Stimulated activated CD8-positive, alpha-beta memory T cell treated with anti-CD3 and anti-CD28 coated beads, Interleukin-12 subunit alpha, Interleukin-12 subunit beta, amount 100 ng/mL, for 1 hour (primary cell): ENCODE results near the gene ARMH4.
A peak's percentile ranks its signal among the peaks of the same experiment; 100 is the strongest.

Experiments used
- DNase-seq: peaks from one replicate; pipeline ENCODE4 v3.0.0-alpha.2; 2020; ENCODE audit warnings: low read depth

ARMH4 gene

DNA sequence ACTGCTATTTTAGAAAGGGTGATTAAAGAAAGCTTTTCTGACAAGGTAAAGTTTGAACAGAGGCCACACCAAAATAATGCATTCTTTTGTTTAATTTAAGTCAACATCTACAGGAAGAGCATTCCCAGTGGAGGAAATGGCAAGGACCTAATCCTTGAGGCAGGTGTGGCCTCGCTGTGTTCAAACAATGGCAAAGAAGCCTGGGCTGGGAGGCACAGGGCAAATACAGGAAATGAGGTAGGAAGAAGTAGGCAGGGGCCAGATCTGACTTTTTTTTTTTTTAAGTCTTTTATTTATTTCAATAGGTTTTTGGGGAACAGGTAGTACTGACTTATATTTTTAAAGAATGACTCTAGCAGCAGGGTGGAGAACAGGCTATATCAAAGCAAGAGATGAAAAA is 53.5 kb downstream of the ARMH4 start:
- no peak for DNase-seq

DNA sequence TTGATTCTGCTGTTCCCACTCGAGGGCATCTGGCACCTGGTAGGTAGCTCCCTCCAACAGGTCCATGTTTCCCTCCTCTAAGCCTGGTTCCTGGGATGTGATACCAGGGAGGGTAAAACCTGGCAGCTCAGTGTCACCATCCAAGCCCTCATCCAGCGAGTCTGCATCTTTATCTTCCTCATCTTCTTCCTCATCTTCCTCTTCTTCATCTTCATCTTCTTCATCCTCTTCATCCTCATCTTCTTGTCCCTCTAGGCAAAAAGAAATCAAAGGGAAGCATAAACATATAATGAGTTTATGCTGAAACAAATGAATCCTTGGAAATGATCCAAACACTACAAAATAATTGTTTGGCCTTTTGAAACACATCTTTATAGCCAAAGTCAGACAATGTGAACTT is 55.3 kb downstream of the ARMH4 start:
- DNase-seq: no peak

DNA sequence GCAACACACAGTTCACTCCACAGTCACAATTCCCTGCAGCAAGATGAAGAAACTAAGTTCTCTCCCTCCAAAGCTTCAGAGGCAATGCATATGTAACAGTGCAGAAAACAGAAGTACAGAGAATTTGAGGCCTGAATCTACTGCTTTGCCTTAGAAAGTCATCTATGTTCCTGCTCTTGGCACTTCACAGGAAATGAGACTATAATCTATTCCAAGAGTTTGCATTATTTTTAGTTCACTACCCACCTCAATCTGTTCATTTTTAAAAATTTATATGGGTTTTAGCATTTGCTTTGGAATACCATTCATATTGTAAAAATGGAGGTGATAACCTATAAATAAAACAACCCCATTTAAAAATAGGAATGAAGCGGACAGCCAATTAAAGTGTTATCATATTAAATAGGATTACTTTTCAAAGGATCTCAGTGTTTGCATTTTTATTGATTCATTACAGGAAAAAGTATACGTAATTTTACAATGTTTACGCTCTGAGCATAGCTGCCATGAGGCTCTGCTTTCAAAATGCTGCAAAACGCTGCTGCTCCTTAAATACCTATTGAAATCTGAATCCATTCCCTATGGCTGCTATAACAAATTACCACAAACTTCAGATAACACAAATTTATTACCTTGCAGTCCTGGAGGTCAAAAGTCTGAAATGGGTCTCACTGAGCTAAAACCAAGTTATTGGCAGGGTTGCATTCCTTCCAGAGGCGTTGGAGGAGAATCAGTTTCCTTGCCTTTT is 60.0 kb downstream of the ARMH4 start:
- DNase-seq: no peak

DNA sequence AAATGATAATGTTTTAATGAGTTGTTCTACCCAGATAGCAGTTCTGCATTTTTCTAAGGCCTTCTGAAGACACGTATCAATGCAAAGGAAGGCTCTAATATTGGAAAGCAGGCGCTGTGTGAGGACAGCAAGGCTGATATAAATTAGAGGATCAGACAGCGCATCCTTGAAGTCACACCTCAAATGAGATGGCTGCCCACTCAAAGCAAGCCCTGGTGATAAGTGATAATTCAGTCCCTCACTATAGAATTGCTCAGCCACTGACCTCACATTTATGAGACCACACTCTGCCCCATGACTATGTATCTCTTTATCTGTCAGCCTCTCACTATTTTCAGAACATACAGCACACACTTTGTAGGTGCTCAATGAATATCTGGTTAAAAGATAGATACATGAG is 62.4 kb downstream of the ARMH4 start:
- DNase-seq: no peak

DNA sequence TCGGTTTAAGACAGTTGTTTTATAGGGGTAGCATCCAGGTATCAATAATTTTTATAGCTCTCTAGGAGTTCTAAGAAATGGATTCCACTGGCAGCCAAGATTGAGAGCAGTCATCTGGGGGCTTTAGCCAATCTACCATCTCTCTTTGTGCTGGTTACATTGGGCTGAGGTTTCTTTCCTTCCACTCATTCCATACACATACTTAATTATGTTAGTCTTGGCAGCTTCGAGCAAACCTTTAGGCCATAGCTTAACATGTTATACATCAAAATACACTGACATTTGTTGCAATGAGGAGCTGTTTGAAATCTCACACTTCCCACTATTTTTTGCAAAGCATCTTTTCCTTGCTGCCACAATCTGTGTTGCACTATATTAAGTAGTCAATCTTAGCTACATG is 63.1 kb downstream of the ARMH4 start:
- DNase-seq: no peak

DNA sequence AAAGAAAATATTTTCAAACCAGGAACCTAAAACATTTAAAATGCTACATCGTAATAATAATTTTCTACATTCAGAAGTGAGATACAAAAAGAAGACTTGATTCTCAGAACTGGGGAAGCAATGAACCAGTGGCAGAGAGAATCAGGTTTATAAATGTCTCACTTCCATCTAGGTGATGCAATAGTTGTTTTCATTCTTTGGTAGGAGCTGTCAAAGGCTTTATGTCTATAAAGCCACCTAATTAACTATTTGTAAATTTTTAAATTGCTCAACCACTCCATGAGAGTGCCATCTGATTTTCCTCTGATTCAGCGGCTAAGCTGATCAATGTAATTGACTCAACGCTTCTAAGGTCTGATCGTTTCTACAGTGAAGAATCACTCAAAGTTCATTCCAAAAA is 66.1 kb downstream of the ARMH4 start:
- DNase-seq: no peak

DNA sequence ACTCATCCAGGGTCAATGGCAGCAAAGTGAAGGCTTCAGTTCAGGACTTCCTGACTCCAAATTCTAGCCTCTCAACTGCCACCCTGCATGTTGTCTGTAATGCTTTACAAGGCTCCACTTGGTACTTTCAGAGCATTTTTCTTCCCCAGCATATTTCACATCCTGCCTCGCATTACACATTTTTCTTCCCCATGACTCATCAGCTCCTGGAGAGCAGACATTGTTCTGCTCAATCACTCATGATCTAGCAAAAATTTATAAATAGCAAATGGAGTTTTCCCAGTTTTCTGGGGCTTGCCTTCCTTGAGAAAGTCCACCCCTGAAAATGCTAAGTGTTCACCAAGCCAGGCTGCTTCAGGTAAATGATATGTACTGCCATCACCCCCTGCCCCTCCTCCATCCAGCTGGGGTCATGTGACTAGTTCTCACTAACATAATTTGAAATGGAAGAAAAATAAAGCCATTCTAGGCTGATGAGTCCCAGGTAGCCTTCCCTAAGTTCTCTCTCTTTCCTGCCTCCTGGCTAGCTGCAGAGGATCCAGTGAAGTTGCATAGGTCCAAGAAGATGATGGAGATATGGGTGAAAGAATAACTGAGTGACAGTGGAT is 69.4 kb downstream of the ARMH4 start:
- no peak for DNase-seq

DNA sequence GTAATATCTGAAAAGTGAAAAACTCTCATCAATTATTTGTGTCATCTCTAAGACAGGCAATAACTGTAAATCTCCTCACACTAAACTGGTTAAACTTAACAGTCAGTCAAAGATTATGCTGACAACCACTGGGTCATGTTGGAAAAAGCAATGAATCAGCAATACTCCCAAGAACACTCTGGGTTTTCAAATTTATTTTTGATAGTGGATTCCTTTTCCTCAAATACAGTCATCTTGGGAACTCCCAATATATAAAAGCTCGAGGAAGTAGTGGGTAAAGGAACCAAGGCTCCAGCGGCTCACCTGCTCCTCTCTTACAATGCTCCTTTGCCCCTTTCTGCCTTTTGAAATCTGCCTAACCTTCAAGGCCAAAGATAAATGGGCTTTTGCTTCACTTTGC is 70.0 kb downstream of the ARMH4 start:
- no peak for DNase-seq

DNA sequence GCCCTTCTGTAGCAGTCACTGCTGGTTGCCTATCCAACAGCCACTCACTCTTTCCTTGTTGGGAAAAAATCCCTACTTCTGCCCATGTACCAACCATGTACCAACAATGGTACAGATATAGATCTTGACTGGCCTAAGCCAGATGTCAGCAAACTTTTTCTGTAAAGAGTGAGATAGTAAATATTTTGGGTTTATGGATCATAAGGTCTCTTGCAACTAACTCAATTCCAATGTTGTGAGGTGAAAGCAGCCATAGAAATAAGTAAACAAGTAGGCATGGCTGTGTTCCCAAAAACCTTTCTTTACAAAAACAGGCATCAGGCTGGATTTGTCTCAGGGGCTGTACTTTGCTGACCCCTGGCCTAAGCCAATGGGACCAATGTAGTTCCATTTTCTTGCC is 73.5 kb downstream of the ARMH4 start:
- DNase-seq: no peak

DNA sequence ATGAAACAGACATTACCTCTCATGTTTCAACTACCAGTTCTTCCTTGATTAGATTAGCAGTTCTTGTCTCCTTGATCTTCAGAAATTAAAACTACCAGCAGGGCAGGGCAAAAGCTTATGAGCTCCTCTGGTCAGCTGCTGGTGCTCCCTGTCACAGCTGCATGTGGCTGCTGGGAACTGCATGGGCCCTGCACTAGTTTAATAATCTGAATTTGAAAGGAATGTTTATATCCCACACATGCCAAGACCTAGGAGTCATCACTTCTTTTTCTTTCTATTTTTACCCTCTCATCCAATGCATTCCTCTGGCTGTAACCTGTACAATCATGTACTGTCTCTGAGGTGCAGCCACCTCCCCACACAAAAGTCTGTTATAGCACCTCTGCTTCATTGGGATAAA is 73.9 kb downstream of the ARMH4 start:
- no peak for DNase-seq

DNA sequence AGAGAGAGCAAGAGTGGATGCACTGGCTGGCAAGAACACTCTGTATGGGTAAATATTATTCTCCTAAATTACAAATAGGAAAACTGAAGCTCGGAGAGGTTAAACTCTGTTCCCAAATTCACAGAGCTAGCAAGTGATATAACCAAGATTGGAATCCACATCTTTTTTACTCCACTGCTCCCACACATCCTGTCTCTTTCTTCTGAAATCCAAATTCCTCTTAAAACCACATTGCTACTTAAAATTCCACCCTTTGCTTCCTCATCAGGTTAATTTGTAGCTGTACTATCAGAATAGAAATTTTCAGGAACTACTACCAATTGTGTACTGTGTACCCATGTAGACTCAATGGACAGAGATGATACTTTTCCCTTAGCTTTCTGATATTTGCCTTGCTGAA is 74.4 kb downstream of the ARMH4 start:
- no peak for DNase-seq

DNA sequence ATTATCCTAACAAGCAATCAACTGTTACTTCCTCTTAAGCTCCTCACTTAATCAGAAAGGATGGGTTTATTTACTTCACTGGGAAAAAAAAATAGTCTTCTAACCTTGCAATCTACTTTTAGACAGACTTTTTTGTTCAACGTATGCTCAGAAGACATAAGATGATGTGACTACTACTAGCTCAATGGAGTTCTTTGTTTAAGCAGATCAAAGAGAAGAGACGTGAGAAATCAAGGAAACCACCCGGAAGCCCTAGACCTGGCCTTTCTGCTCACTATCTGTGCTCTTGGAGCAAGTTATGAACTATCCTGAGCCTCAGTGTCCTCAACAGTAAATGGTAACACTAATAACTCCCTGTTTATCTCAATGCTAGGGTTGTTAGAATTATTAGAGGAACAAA is 78.5 kb downstream of the ARMH4 start:
- no peak for DNase-seq

DNA sequence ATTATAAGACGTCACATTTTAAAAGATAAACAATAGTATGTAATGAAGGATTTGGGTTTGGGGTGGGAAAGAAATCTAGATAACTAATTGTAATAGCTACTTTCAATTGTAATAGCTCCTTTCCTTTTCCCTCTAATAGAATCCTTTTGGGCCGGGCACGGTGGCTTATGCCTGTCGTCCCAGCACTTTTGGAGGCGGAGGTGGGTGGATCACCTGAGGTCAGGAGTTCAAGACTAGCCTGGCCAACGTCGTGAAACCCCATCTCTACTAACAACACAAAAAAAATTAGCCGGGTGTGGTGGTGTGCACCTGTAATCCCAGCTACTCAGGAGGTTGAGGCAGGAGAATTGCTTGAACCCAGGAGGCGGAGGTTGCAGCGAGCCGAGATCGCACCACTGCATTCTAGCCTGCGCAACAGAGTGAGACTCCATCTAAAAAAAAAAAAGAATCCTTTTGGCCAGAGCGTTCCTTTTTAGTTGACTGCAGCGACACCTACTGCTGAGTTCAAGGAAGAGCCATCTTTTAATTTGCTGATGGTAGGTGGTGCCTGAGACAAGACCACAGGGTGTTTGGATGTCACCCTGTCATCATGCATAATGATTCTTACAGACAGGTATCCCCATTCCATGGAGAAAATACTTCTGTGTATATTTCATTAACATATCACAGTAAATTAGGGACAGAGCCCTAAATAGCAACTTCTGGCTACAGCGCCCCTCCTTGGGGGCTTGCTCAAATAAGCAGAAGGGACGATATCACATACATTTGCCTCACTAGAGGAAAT is 79.5 kb downstream of the ARMH4 start:
- peak; percentile 1 for DNase-seq

DNA sequence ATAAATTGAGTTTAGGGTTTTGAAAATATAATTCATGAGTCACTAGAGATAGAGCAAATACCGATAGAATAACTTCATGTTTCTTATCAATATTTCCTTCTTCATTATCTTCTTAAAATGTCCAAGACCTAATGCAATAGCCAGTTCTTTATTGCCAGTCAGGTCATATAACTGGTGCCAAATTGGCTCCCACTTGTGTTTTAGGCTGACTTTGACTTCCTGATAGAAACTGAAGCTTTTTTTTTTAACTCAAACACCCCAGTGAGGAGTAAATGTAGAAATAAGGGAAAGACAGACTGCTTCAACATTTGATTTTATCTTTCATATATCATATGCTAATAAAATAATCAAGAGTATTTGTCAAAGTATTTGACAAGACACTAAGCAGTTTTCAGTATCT is 80.7 kb downstream of the ARMH4 start:
- DNase-seq: no peak

DNA sequence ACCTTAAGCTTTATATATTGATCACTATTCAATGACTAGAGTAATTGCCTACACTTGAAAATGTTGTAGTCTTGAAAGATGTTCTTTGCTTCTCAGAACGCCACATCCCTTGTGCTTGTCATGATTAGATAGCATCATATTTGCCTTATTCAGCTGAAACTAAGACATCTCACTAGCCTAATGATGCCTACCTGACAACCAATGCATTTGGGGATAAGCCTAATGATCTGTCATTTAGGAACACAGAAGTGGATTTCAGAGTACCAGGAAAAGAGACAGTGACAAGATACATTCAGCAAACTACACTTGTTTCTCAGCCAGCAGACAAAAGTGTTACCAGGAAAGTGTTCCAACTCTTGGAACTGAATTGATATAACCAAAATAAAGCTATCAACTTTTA is 83.7 kb downstream of the ARMH4 start:
- DNase-seq: no peak

DNA sequence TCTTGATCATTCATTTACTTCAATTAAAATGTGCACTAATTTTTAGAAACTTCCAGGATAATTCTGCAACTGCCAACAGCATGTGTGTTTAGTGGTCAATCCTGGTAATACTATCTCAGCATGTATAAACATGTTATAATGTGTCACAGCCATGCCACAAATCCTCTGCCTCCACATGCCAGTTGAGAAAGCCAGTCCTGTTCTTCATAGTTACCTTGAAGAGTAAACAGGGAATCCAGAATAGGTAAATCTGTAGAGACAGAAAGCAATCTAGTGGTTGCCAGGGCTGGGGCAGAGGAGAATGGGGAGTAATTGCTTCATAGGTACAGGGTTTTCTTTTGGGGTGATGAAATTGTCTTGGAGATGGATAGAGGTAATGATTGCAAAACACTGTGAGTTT is 85.9 kb downstream of the ARMH4 start:
- no peak for DNase-seq

DNA sequence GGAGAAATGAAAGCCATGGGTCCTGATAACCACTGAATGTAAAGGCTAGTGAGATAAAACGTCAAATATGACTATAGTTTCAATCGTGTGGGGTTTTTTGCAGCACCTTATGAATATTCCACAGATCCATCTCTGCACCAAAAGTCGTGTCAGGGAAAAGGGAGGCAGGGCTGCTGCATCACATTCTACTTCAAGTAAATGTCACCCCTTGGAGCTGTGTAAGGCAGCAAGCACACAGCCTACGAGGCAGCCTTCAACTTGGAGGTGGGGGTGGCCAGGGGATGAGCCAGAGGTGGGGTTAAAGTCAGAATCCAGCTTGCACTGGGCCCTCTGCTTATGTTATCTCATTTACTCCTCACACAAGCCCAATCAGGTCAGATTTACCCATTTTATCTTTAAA is 90.4 kb downstream of the ARMH4 start:
- DNase-seq: no peak

DNA sequence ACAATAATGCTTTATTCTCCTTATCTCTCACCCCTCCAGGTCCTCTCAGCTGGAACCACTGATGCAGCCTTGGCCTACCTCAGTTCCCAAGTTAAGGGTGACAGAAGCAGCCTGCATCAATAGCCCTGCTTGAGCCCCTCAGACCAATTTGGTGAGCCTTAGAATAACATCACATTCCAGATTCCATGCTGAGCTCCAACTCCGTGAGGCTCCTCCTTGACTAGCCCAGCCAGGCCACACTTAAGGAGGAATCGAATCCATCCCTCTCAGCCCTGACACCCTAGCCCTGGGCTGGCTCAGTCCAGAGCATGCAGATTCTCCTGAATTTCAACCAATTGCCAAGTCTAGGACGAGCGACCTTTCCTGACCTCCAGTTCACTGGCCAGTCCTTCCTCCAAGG is 91.1 kb downstream of the ARMH4 start:
- no peak for DNase-seq

DNA sequence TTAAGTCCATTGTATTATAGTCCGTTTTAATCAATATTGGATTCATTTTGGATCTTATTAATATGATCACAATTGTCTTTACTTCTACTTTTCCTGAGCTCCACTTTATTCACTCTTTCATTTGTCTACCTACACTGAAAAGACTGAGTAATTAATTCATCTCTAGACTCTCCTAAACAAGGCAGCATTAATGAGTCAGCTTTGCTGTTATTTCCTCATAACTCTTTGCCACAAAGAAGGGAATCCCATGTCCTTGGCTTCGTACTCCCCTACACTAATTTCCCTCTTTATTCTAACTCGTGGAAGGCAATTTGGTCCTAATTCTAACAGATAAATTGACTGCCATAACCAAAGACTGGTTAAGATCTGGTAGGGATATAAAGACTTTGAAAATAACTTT is 91.9 kb downstream of the ARMH4 start:
- no peak for DNase-seq

DNA sequence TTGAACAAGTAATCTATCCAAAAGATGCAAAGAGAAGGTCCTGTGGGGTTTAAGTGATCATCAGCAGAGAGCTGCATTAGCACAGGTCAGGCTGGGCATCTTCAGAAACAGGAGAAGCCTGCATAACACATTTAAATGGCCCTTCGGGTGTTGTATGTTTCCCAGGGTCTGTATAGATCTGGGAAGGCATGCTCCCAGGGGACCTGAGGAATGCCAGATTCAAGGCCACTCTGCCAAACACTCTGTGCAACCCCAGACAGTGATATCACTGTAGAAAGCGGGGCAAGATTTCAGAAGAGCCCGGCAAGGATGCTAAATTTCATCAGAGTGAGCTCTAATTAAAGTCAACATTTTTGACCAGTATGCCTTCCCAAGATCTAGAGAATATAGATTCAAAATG is 92.9 kb downstream of the ARMH4 start:
- no peak for DNase-seq

DNA sequence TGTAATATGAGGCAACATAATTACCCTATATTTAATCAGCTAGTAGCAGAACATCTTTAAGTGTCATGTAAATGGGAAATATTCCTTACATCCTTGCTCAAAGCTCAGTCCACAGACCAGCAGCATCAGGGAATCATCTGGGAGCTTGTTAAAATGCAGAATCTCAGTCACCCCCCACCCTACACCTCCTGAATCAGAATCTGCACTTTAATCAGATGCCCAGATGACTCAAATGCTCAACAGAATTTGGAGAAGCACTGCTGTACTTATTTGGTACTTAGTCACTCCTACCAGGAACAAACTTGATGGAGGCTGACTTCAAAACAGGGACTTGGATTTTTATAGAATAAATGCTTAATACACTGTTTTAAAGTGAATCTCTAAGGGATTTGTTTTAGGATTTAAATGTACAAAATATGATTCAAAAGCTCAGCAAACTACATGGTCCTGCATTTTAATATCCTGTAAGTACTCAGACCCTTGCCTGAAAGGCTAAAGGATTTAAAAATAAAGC is 96.5 kb downstream of the ARMH4 start:
- DNase-seq: no peak

DNA sequence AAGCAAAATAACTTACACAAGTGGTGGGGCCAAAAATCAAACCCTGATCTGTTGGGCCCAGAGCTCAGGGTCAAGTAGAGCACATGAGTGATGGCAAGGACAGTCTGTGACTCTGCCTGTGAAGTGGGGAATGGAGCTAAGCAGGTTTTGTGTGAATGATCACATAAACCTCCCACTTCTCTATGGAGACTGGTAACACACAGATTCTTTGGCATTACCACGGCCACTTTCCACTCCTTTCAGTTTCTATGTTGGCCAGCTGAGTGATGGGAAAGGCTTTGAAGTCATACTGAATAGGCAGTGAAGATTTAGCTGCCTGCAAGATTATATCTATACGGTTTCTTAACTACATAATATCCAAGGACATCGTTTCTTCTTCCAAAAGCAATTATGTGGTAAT is 97.9 kb downstream of the ARMH4 start:
- no peak for DNase-seq

DNA sequence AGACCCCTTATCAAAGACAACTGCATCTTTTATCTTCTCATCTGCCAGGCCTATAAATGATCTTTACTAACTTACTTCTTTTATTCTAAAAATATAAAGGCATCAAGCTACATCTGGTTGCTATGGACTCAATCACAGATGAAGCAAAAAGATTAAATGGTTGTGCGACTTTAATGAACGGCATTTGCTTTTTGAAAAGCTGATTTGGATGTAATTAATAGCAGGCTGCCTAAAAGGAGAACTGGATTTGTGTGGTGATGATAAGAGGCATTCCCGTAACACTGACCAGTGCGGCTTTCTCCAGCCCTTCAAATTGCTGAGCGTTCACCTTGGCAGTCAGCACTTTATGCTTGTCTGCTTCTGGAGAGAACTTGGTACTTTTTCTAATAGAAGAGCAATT is 103.8 kb downstream of the ARMH4 start:
- no peak for DNase-seq
